ENCODE measurements around the gene ANKRD55.
"Not testable (repeated sequence)": the region's sequence is repeated elsewhere in the genome, so short reads cannot be mapped to it uniquely, and the experiment has no call there.

ANKRD55 gene

DNA sequence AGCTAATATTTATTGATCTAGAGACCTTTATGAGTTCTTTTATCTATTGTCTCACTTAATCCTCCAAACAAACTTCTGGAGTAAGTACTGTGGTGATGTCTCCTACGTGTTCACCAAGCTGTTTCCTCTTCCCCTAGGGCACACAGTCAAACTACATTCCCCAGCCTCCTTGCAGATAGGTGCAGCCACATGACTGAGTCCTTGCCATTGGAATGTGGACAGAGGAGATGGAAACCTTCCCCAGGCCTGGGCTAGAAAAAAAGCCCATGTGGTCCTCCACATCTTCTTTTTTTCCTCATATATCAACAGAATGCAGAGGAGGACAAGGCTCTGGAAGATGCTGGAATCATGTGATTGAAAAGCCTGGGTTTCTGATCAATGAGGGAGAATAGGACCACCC, 88.0 kb downstream of the ANKRD55 start:
- Mint-ChIP-seq H3K27ac (no peak overlapping the region), H3K4me3 (no peak overlapping the region), H3K9me3 (no peaks in the 10 kb centered on the region), H3K27me3 (peaks cover 2% of the 10 kb centered on the region), H3K36me3 (ENCODE audit: low read depth) (no peaks in the 10 kb centered on the region), H3K4me1 (peaks cover 39% of the 10 kb centered on the region)
- DNase-seq (no peak), ATAC-seq (no peak)

DNA sequence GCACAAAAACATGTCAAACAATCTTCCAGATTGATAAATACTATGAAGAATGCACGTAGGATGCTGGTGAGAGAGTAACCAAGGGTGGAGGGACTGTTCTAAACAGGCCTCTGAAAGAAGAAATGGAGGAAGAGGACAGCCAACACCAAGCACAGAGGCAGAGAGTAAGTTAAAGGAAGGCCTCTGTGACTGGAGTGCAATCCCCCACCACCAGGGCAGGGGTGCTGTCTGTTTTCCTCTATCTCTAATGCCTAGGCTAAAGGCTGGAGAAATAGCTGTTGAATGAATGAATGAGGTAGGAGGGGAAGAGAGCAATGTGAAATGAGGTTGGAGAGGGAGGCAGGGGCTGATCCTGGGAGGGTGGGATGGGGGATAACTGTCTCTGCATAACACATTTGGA, 88.9 kb downstream of the ANKRD55 start:
- ATAC-seq: no peak
- no peak overlapping the region for H3K4me3 Mint-ChIP-seq
- peaks cover 35% of the 10 kb centered on the region for H3K4me1 Mint-ChIP-seq
- DNase-seq: no peak
- H3K27ac Mint-ChIP-seq: no peak overlapping the region
- peaks cover 2% of the 10 kb centered on the region for H3K27me3 Mint-ChIP-seq
- no peaks in the 10 kb centered on the region for H3K9me3 Mint-ChIP-seq
- H3K36me3 Mint-ChIP-seq (ENCODE audit: low read depth): no peaks in the 10 kb centered on the region

DNA sequence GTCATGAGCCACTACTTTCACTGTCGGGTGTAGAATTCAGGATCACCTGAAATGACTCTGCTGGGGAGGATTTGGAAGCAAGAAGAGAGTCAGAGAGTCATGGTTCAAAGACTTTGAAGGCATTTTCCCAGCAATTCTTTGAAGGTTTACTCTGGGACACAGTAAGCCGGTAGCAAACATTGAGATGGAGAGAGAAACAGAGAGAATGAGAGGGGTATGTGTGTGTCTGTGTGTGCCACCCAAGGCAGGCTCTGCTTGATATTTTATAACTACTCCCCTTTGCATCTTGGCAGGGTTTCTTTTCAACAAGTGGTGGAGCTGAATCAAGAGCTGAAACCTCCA, 89.8 kb downstream of the ANKRD55 start:
- peaks cover 2% of the 10 kb centered on the region for H3K27me3 Mint-ChIP-seq
- no peaks in the 10 kb centered on the region for H3K36me3 Mint-ChIP-seq (ENCODE audit: low read depth)
- ATAC-seq (no peak), DNase-seq (no peak)
- no peak overlapping the region for H3K4me3 Mint-ChIP-seq
- H3K4me1 Mint-ChIP-seq: peaks cover 26% of the 10 kb centered on the region
- H3K27ac Mint-ChIP-seq: no peak overlapping the region
- H3K9me3 Mint-ChIP-seq: no peaks in the 10 kb centered on the region

DNA sequence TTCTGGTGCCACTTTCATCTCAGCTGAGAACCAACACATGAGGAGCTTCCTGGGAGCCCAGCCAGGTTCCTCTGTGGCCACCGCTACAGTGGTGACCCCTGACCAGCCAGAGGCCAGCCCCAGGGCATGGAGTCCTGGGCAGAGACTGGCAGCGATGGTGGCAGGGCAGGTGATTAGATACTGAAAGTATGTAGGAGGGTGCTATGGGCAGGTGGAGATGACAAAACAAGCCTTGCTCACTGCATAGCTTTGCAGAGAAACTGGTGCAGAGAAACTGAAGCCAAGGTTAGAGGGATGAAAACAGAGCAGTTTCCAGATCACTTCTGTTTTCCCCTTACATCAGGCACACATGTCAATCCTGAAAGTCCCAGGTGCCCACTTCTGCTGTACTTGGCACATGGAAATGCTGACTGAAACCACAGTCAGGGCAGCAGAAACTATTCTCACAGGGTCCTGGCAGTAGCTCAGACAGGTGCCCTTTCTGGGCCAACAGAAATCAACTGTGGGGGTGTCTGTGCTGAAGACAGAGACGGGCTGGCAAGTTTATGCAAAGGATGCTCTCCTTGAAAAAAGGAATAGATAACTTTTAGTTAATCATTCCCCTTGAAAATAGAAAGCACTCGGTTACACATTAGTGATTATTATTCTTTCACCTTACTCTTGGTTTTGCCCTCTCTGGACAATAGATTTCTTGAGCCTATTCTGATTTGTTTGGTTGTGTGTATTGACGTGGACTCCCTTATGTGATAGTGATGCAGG, 90.3 kb downstream of the ANKRD55 start:
- no peaks in the 10 kb centered on the region for H3K36me3 Mint-ChIP-seq (ENCODE audit: low read depth)
- H3K27ac Mint-ChIP-seq: no peak overlapping the region
- ATAC-seq (peak; percentile 69), DNase-seq (no peak)
- no peak overlapping the region for H3K4me3 Mint-ChIP-seq
- H3K9me3 Mint-ChIP-seq: no peaks in the 10 kb centered on the region
- peaks cover 2% of the 10 kb centered on the region for H3K27me3 Mint-ChIP-seq
- peaks cover 22% of the 10 kb centered on the region for H3K4me1 Mint-ChIP-seq

DNA sequence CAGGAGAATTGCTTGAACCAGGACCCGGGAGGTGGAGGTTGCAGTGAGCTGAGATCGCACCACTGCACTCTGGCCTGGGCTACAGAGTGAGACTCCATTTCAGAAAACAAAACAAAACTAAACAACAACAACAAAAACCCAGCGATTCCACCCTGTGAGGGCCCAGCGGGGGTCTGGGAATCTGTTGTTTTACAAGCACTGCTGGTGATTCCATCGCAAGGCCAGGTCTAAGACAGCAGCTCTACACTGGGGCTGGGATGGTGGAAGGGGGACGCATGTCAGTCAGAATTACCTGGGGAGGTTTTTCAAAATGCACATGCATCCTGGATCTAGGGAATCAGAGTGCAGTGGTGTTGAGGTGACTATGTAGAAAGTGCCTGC, 90.9 kb downstream of the ANKRD55 start:
- no peak overlapping the region for H3K4me3 Mint-ChIP-seq
- H3K27ac Mint-ChIP-seq: no peak overlapping the region
- H3K36me3 Mint-ChIP-seq (ENCODE audit: low read depth): no peaks in the 10 kb centered on the region
- peaks cover 22% of the 10 kb centered on the region for H3K4me1 Mint-ChIP-seq
- no peak for DNase-seq
- no peak for ATAC-seq
- no peaks in the 10 kb centered on the region for H3K9me3 Mint-ChIP-seq
- H3K27me3 Mint-ChIP-seq: no peaks in the 10 kb centered on the region

DNA sequence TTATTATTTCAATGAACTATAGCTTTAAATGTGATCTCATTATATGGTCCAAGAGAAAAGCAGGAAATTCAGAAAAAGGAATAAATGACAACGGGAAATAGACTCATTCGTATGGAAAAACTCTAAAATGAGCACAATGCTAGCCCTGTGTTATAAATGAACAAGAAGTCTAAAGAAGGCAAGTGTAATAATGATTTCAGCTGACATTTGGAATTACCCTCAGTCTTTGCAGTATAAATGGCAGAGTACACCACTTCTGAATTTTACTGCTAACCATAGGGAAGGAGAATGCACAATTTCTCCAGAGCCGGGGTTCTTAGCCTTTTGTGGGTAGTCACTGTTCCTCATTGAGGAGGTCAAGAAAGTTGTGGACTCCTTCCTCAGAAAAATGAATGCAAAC, 93.1 kb downstream of the ANKRD55 start:
- ATAC-seq: no peak
- Mint-ChIP-seq H3K4me1 (peaks cover 22% of the 10 kb centered on the region), H3K27ac (no peak overlapping the region), H3K27me3 (no peaks in the 10 kb centered on the region), H3K36me3 (ENCODE audit: low read depth) (no peaks in the 10 kb centered on the region), H3K9me3 (peaks cover 4% of the 10 kb centered on the region), H3K4me3 (no peak overlapping the region)
- DNase-seq: no peak

DNA sequence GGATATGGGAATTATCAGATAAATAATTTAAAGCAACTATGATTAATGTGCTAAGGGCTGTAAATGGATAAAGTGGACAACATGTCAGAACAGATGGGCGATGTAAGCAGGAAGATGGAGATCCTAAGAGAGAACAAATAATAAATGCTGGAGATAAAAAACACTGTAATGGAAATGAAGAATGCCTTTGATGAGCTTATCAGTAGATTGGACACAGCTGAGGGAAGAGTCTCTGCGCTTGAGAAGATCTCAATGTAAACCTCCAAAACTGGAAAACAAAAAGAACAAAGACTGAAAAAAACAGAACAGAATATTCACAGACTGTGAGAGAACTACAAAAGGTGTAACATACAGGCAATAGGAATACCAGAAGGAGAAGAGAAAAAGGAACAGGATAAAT, 102.5 kb downstream of the ANKRD55 start:
- DNase-seq (no peak), ATAC-seq (no peak)
- Mint-ChIP-seq H3K27ac (no peak overlapping the region), H3K4me3 (no peak overlapping the region), H3K27me3 (no peaks in the 10 kb centered on the region), H3K36me3 (ENCODE audit: low read depth) (no peaks in the 10 kb centered on the region), H3K4me1 (peaks cover 26% of the 10 kb centered on the region), H3K9me3 (peaks cover 7% of the 10 kb centered on the region)

DNA sequence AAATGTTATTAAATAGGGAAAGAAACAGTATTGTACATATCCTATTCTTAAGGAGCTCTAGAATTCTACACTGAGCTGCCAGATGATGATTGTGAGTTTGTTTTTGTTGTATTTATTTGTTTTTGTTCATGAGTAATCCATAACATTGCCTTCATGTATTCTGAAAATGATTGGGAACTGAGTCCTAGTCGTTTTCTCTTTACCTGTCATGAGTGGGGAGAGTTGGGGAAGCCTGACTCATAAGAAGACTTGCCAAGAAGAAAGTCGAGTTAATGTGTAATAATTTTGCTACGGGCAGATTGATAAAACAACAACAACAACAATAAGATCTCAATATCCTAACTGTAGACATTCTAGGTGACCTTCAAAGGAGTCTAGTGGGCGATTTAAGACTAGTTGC, 103.8 kb downstream of the ANKRD55 start:
- H3K27me3 Mint-ChIP-seq: no peaks in the 10 kb centered on the region
- ATAC-seq (no peak), DNase-seq (no peak)
- H3K27ac Mint-ChIP-seq: no peak overlapping the region
- peaks cover 7% of the 10 kb centered on the region for H3K9me3 Mint-ChIP-seq
- no peaks in the 10 kb centered on the region for H3K36me3 Mint-ChIP-seq (ENCODE audit: low read depth)
- peaks cover 28% of the 10 kb centered on the region for H3K4me1 Mint-ChIP-seq
- no peak overlapping the region for H3K4me3 Mint-ChIP-seq

DNA sequence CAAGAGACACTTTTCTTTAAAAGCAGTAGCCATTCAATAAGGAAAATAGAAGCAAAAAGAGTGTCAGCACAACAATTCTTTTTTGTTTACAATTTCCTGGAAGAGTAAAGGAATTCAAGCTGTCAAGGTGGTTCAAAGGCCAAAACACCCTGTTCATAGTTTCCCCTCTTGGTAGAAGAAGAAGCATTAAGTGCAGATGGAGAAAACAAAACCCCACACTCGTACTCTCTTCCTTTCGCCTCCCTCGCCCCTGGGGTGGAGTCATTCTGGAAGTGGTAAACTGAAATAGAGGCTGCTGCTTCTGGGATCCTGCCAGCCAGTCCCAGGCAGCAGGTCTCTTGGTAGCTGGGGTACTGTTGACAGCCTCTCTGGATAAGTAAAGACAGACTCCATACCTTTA, 105.0 kb downstream of the ANKRD55 start:
- Mint-ChIP-seq H3K9me3 (peaks cover 7% of the 10 kb centered on the region), H3K27ac (peak overlapping the region; percentile 15), H3K27me3 (no peaks in the 10 kb centered on the region), H3K36me3 (ENCODE audit: low read depth) (no peaks in the 10 kb centered on the region), H3K4me1 (peaks cover 35% of the 10 kb centered on the region), H3K4me3 (peak overlapping the region; percentile 6)
- DNase-seq (peak; percentile 21), ATAC-seq (peak; percentile 63)

DNA sequence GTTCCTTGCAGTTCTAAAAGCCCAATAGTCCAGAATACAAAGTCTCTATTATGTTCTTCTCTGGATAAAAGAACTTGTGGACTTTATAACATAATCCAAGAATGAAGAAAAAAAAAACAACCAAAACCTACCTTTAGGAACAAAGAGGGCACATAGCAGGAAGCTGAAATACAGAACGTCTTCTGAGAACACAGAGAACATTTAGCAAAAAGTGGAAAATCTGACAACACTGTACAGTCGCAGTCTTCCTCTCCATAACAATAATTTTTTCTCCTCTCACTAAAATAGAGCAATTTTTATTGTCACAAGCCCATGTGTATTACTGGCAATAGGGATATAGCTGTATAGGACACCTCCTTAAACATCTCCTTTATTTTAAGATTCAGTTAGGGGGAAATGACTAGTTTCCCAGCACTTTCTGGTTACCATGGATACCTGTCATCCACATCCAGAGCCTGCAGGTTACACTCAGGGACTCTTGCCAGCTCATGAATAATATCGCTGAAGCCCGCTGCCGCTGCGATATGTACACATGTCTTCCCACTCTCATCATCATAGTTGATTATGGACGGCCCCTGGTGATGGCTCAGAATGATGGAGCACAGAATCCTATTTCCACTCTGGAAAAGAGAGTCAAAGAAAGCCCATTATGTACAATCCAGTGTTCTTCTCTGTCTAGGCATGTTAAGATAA, 106.5 kb downstream of the ANKRD55 start:
- H3K9me3 Mint-ChIP-seq: peaks cover 7% of the 10 kb centered on the region
- ATAC-seq (peak; percentile 42), DNase-seq (peak; percentile 10)
- peak overlapping the region; percentile 30 for H3K27ac Mint-ChIP-seq
- no peaks in the 10 kb centered on the region for H3K27me3 Mint-ChIP-seq
- peaks cover 35% of the 10 kb centered on the region for H3K4me1 Mint-ChIP-seq
- H3K36me3 Mint-ChIP-seq (ENCODE audit: low read depth): no peaks in the 10 kb centered on the region
- H3K4me3 Mint-ChIP-seq: peak overlapping the region; percentile 30

DNA sequence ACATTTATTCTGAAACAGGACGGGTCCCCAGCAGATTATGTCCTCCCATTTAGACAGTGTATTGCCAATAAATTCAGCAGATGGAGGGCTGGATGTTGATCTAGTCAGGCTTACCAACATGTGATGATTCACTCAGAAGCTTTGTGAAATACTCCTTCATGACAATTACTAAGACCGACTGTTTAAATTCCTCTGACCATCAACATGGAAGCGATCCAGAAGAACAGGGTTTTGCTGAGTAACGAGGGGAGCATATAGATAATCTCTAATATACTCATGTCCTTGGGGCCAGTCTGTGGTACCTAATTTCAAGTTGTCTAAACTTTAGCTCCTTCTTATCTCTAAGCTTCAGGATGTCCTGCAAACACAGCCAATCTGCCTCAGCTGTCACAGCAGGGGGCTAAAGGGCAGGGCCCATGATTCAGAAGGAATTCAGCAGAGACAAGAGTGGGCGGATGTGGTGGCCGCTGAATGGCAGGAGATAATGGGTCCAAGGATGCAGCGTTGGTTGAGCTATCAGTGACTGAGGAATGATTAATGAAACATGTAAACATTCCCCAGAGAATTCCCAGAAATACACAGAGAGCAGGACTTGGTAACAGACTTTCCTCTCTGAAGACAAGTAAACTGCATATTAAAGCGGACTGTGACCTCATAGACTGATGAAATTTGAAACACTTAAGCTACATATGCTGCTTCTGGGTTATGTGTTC, 109.4 kb downstream of the ANKRD55 start:
- ATAC-seq (peak; percentile 59), DNase-seq (no peak)
- no peak overlapping the region for H3K4me3 Mint-ChIP-seq
- H3K9me3 Mint-ChIP-seq: no peaks in the 10 kb centered on the region
- H3K27me3 Mint-ChIP-seq: no peaks in the 10 kb centered on the region
- H3K4me1 Mint-ChIP-seq: peaks cover 35% of the 10 kb centered on the region
- no peaks in the 10 kb centered on the region for H3K36me3 Mint-ChIP-seq (ENCODE audit: low read depth)
- peak overlapping the region; percentile 10 for H3K27ac Mint-ChIP-seq

DNA sequence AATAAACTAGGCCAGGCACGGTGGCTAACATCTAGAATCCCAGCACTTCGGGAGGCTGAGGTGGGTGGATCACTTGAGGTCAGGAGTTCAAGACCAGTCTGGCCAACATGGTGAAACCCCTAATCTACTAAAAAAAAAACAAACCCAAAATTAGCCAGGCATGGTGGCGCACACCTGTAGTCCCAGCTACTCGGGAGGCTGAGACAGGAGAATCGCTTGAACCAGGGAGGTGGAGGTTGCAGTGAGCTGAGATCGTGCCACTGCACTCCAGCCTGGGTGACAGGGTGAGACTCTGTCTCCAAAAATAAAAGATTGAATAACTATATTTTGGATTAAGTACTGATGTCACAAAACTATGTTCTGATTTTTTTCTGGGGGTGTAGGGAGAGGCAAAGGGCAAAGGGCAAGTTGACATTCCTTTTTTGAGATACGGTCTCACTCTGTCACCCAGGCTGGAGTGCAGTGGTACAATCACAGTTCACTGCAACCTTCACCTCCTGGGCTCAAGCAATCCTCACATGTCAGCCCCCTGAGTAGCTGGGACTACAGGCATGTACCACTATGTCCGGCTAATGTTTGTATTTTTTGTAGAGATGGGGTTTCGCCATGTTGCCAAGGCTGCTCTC, 110.7 kb downstream of the ANKRD55 start:
- not testable (repeated sequence) for H3K36me3 Mint-ChIP-seq (ENCODE audit: low read depth); ATAC-seq; DNase-seq; H3K27me3 Mint-ChIP-seq; H3K4me3 Mint-ChIP-seq; H3K9me3 Mint-ChIP-seq; H3K27ac Mint-ChIP-seq
- H3K4me1 Mint-ChIP-seq: peaks cover 23% of the 10 kb centered on the region

DNA sequence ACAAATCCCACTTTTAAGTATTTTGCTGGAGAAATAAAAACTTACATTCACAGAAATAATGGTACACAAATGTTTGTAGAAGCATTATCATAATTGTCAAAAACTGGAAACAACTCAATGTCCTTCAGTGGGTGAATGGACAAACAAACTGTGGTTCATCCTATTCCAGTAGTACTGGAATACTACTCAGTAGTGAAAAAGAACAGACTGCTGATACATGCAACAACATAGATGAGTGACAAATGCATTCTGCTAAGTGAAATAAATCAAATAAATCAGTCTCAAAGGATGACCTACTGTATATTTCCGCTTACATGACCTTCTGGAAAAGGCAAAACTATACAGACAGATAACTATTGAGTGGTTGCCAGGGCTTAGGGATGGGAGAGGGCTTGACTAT, 114.1 kb downstream of the ANKRD55 start:
- Mint-ChIP-seq H3K9me3 (no peaks in the 10 kb centered on the region), H3K36me3 (ENCODE audit: low read depth) (no peaks in the 10 kb centered on the region), H3K27me3 (no peaks in the 10 kb centered on the region), H3K4me1 (peaks cover 6% of the 10 kb centered on the region), H3K27ac (peak overlapping the region; percentile 32), H3K4me3 (no peak overlapping the region)
- DNase-seq (no peak), ATAC-seq (no peak)

DNA sequence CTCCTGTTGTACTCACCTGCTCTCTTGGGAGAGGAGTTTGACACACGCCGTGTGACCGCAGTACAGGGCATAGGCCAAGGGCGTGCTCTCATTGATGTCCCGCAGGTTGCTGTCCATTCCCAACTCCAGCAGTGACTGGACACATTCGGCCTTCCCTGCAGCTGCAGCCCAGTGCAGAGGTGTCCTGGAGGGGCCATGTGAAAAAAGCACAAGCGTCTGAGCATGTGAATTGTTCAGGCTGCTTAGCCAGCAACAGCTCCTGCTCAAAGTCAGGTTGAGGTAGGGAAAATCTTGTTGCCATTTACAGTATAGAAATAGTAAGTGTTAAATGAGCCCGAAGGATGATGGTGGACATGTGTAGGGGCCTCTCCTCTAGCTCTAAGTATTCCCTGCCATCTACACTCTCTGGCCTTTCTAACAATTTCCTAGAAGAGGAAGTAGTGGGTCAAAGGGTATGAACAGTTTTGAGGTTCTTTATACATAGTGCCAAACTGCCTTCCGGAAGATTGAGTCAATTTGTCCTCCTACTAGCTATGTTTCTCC, 116.5 kb downstream of the ANKRD55 start:
- Mint-ChIP-seq H3K4me1 (no peaks in the 10 kb centered on the region), H3K36me3 (ENCODE audit: low read depth) (no peaks in the 10 kb centered on the region), H3K9me3 (no peaks in the 10 kb centered on the region), H3K27ac (no peak overlapping the region), H3K4me3 (no peak overlapping the region), H3K27me3 (no peaks in the 10 kb centered on the region)
- ATAC-seq (no peak), DNase-seq (no peak)
